Omental fat pad (tissue), 4 donors: Measurements from ENCODE around the gene RAB40C. TPM values are rescaled to one million over a fixed set of nuclear protein-coding genes. Genes with fewer than 3 reads are reported as not detected.

ENCODE experiments used
- ATAC-seq: fragments of 150-250 bp; one replicate; pipeline ENCODE4 v1.9.1; 2016; ENCODE audit warnings: mild to moderate bottlenecking, moderate library complexity; ENCODE audit not compliant: low FRiP score
- DNase-seq: peaks from one replicate; pipeline ENCODE4 v3.0.0-alpha.2; 2019; ENCODE audit warnings: low spot score
- total RNA-seq, 4 donors: library from RNA; depleted of rRNA; stranded (reverse); fragments of >200 nt; gene quantifications; one replicate each; pipeline ENCODE4 v1.1.0, GENCODE V29; 2016
- TF ChIP-seq, protein P1 (sequence below), 3 donors: fragments of 450-650 bp; IDR thresholded peaks; one replicate each; pipeline ENCODE4 v1.5.1; 2016 to 2017; ENCODE audit warnings: antibody characterized with exemption in 3 of 3, mild to moderate bottlenecking in 3 of 3, moderate library complexity in 2 of 3

RAB40C gene
- total RNA-seq, 4 donors from 2014 or later, result 11.6 to 20.6 (median 14.8) TPM

DNA sequence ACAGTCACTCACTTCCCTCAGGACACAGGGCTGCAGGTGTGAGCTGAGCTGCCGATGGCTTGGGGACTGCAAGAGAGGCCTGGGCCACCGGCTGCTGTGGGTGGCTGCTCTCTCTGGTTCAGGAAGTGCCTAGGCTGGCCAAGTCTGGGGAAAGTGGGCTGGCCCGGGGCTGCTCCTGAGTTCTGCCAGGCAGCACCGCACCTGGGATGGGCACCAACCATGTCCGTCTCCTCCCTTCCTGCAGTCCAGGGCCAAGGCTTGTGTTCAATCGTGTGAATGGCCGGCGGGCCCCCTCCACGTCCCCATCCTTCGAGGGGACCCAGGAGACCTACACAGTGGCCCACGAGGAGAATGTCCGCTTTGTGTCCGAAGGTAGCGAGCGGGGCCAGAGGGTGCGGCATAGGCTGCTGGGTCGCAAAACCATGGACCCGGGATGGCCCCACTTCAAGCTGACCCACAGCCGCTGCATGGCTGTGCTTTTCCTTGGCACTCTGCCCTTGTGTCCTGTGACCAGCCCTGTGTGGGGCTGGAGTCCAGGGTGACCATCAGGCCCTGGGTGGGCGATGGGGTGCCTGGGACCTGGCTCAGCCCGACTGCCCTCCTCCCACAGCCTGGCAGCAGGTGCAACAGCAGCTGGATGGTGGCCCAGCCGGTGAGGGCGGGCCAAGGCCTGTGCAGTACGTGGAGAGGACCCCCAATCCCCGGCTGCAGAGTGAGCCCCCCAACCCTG lies 57.5 kb downstream of the RAB40C start:
- ATAC-seq, result no peak
- DNase-seq, result no peak
- TF ChIP-seq, protein P1, sequence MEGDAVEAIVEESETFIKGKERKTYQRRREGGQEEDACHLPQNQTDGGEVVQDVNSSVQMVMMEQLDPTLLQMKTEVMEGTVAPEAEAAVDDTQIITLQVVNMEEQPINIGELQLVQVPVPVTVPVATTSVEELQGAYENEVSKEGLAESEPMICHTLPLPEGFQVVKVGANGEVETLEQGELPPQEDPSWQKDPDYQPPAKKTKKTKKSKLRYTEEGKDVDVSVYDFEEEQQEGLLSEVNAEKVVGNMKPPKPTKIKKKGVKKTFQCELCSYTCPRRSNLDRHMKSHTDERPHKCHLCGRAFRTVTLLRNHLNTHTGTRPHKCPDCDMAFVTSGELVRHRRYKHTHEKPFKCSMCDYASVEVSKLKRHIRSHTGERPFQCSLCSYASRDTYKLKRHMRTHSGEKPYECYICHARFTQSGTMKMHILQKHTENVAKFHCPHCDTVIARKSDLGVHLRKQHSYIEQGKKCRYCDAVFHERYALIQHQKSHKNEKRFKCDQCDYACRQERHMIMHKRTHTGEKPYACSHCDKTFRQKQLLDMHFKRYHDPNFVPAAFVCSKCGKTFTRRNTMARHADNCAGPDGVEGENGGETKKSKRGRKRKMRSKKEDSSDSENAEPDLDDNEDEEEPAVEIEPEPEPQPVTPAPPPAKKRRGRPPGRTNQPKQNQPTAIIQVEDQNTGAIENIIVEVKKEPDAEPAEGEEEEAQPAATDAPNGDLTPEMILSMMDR (IDR thresholded peaks at IDR 0.05), result no peak

DNA sequence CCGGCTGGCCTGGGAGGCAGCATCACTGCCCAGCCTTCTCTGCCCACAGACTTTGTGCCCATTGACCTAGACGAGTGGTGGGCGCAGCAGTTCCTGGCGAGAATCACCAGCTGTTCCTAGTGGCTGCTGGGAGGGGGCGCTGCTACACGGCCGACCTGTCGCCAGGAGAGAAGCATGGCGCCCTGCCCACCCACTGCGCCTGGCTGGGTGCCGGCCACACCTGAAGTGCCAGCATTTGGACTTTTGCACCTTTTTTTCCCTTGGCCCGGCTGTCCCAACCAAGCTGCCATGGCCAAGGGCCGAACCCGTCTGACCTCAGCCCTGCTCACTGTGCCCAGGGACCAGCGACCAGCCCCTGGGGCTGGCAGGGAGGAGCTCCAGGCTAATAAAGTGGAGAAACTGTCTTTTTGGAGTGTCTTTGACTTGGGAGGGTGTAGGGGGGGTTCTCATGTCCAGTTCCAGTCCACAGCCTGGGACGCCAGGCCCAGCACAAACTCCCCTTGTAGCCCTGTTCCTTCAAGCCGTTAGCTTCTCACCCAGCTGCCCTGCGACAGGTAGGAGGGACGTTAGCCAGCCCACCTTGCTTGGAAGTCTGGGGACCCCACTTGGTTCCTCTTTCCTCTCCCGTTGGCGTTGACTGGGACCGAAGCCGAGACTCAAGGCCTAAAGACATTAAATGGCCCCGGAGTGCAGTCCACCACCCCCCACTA lies 58.4 kb downstream of the RAB40C start:
- no peak for ATAC-seq
- no peak for DNase-seq
- TF ChIP-seq, protein P1 (IDR thresholded peaks at IDR 0.05), result no peak

DNA sequence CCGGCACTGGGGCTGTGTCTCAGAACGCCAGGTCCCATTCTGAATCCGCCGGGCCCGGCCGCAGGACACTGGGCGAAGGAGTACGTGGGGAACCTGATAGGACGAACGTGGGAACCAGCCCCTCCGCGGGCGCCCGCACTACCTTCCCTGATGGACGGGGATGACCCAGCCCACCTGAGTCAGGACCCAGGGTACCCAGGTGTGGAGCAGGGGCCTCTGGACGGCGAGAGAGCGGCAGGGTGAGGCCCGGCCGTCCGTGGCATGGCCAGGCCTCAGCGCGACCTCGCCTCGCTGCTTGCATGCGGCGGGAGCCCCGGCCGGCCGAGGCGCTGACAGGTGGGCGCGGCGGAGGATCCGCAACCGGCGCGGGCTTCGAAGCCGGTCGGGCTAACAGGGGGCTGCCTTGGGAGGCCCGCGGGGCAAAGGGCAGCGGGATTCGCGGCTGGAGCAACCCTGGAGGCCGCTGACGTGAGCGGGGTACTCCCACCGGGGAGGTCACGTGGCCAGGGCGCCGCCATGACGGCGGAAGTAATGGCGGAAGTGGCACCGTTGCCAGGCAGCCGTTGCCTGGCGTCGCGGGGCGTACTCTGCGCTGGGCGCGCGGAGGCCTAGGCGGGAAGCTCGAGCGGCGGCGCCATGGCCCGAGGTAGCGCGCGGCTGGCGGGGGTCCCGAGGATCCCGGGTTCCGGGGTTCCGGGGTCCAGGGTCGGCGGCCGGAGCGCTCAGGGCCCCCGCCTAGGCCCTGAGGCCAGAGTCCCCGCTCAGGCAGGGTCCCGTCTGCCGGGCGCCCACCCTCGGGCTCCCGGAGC lies 59.1 kb downstream of the RAB40C start, which contains the start of gene WDR90:
Gene WDR90, plus strand, starts transcription at position 585 of the 809 bp plus-strand sequence. Its CDS starts 52 bp downstream, at position 637.
- peak; percentile 72 for DNase-seq

DNA sequence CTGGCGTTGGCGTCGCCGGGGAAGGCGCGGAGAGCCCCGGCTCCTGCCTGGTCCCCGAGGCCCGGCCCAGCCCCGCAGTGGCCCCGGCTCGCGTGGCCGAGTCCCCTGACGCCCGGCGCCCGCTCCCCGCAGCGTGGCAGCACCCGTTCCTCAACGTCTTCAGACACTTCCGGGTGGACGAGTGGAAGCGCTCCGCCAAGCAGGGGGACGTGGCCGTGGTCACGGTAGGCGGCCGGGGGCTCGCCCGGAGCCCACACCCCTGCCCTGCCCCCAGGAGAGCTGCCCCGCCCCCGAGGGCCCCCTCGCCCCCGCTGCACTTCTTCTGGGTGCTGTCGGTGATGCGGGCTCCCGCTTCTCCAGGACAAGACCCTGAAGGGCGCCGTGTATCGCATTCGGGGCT lies 59.8 kb downstream of the RAB40C start:
- ATAC-seq (no peak), DNase-seq (no peak)
- TF ChIP-seq, protein P1 (IDR thresholded peaks at IDR 0.05), result no peak

More for the DNA sequence above, 59.1 kb downstream of the RAB40C start, which contains the start of gene WDR90:
- TF ChIP-seq, protein P1 (IDR thresholded peaks at IDR 0.05), result no peak
- peak; percentile 84 for ATAC-seq

DNA sequence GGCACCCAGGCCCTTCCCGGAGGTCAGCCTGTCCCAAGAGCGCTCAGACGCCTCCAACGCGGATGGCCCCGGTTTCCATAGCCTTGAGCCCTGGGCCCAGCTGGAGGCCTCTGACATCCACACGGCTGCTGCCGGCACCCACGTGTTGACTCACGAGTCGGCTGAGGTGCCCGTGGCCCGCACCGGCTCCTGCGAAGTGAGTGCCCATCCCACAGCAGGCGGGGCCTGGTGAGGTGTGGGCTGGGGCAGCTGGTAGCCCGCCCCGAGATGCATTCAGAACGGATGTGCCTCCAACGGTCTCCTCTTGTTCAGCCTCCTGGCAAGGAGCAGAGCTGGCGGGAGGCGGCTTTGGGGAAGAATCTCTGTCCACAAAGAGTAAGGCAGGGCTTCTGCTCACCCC lies 62.0 kb downstream of the RAB40C start:
- TF ChIP-seq, protein P1 (IDR thresholded peaks at IDR 0.05), result no peak
- no peak for DNase-seq
- ATAC-seq, result no peak

DNA sequence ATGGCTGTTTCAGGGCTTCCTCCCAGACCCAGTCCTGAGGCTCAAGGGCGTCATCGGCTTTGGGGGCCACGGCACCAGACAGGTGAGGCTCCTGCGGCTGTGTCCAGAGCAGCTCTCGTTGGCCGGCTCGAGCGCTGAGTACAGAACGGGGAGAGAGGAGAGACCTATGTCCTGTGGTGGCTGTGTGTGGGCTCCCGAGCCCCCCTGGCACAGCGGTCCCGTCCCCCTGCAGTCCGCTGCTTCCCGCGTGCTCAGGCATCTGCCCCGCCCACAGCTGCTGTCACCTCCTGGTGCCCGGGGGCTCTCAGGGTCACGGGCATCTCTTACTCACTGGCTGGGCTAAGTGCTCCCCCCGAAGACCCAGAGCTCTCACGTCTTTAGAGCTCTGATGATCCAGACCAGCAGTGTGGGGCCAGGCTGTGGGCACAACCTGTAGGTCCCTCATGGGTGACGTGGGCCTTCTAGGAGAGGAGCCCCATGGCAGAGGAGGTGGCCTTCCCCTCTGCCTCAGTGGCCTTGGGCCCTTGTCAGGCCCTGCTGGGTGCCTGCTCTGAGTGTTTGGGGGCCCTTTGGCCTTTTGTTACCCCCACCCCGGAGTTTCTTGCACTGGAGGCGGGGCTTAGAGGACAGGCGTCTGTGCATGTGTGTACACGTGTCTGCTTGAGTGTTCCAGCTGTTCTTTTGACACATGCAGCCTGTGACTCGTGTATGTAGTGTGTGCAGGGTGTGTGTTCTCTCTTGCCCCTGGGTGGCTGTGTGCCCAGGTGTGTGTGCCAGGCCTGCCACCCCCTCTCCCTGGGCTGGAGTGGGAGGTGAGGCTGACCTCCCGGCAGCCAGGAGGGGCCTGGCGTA lies 62.8 kb downstream of the RAB40C start:
- ATAC-seq, result no peak
- TF ChIP-seq, protein P1 (IDR thresholded peaks at IDR 0.05), result no peak
- DNase-seq, result no peak
